GM06990 (cell line): ENCODE results near the gene ADARB2.

Experiments
- DNase-seq: peaks from one replicate; pipeline ENCODE4 v3.0.0-alpha.2; 2011; ENCODE audit not compliant: insufficient read length; ENCODE audit errors: extremely low read depth
- H3K27me3 ChIP-seq: replicated peaks from 2 replicates; pipeline ENCODE4 v1.6.0; 2011; ENCODE audit warnings: low read length; ENCODE audit not compliant: control insufficient read depth, insufficient read depth
- H3K36me3 ChIP-seq: 2 replicates; pipeline ENCODE4 v1.5.1; 2011; ENCODE audit warnings: low read length; ENCODE audit not compliant: control insufficient read depth, insufficient read depth
- H3K4me3 ChIP-seq: replicated peaks from 2 replicates; pipeline ENCODE4 v1.5.1; 2011; ENCODE audit warnings: low read depth, mild to moderate bottlenecking, control low read depth, low read length
- TF ChIP-seq, protein P1 (sequence below): IDR thresholded peaks from 2 replicates; pipeline ENCODE4 v1.5.1; 2011; ENCODE audit warnings: low read length, control low read depth, mild to moderate bottlenecking, inconsistent platforms; ENCODE audit not compliant: insufficient read depth, poor library complexity, severe bottlenecking

Gene ADARB2

DNA sequence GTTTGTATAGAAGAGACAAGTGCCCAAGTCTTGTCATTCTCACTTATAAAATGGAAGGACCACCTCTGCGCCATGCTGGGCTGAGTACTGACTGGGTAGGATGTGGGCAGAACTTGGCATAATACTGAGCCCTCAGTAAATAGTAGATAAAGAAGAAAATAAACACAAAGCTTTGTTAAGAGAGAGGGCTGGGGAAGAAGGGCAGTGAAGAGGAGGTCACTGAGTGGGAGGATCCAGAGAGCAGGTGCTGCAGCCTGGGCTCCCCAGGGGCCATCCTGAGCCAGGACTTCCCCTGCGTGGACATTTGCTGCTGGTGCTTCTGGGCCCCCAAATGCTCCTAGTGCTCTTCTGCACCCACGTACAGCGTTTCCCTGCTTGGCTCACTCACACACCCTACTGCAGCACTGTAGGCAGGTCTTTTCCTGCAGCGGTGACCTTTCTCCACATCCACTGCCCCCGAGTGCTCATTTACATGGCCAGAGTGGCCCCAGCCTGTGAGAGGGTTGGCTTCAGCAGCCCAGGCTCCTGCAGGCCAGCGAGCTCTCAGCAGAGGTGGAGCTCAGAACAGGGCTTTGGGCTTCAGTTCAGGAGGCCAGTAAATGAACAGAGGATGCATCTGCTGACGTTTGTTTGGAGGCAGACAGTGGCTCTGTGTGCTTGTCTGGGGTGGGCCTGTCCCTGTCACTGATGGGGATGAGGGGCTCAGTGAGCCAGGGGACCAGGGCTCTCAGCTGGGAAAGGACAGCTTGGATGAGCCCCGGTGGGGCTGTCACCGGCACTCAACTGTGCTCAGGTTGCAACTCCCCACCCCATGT, 164.6 kb downstream of the ADARB2 start:
- no peak for DNase-seq
- Histone ChIP-seq H3K4me3 (no peak overlapping the region), H3K27me3 (no peaks in the 10 kb centered on the region), H3K36me3 (no peaks in the 10 kb centered on the region)
- TF ChIP-seq, protein P1, sequence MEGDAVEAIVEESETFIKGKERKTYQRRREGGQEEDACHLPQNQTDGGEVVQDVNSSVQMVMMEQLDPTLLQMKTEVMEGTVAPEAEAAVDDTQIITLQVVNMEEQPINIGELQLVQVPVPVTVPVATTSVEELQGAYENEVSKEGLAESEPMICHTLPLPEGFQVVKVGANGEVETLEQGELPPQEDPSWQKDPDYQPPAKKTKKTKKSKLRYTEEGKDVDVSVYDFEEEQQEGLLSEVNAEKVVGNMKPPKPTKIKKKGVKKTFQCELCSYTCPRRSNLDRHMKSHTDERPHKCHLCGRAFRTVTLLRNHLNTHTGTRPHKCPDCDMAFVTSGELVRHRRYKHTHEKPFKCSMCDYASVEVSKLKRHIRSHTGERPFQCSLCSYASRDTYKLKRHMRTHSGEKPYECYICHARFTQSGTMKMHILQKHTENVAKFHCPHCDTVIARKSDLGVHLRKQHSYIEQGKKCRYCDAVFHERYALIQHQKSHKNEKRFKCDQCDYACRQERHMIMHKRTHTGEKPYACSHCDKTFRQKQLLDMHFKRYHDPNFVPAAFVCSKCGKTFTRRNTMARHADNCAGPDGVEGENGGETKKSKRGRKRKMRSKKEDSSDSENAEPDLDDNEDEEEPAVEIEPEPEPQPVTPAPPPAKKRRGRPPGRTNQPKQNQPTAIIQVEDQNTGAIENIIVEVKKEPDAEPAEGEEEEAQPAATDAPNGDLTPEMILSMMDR, result no peak

DNA sequence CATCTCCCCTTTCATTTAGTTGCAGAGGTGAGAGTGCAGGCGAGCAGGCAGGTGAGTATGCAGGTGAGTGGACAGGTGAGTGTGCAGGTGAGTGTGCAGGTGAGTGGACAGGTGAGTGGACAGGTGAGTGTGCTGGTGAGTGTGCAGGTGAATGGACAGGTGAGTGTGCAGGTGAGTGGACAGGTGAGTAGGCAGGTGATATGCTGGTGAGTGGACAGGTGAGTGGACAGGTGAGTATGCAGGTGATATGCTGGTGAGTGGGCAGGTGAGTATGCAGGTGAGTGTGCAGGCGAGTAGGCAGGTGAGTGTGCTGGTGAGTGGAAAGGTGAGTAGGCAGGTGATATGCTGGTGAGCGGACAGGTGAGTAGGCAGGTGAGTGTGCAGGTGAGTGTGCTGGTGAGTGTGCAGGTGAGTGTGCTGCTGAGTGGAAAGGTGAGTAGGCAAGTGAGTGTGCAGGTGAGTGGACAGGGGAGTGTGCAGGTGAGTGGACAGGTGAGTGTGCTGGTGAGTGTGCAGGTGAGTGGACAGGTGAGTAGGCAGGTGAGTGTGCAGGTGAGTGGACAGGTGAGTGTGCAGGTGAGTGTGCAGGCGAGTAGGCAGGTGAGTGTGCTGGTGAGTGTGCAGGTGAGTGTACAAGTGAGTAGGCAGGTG, 165.6 kb downstream of the ADARB2 start:
- TF ChIP-seq, protein P1, result no peak
- Histone ChIP-seq H3K27me3 (no peaks in the 10 kb centered on the region), H3K36me3 (no peaks in the 10 kb centered on the region), H3K4me3 (no peak overlapping the region)
- DNase-seq, result no peak

GRCh38 chr10:1570416-1571051, 166.8 kb downstream of the ADARB2 start:
- Histone ChIP-seq H3K36me3 (no peaks in the 10 kb centered on the region), H3K27me3 (no peaks in the 10 kb centered on the region), H3K4me3 (no peak overlapping the region)
- DNase-seq, result no peak
- TF ChIP-seq, protein P1, result no peak

DNA sequence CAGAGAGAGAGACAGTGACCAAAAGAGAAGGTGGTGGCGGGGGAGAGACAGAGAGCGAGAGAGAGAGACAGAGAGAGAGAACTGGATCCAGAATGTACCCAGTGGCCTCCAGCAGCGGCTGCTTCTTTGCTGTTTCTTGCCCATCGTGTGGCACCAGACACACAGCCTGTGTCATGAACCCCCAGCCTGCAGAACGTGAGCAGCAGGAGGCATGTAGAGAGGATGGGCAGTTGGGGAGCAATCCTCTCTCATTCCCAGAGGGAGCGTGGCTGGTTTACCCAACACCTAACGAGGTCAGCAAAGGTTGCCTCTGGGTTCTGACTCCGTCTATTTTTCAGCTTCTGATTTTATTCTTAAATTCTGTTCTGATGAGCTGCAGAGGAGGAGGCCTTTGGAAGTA, 168.1 kb downstream of the ADARB2 start:
- TF ChIP-seq, protein P1, result no peak
- Histone ChIP-seq H3K27me3 (no peaks in the 10 kb centered on the region), H3K4me3 (no peak overlapping the region), H3K36me3 (no peaks in the 10 kb centered on the region)
- DNase-seq, result no peak

DNA sequence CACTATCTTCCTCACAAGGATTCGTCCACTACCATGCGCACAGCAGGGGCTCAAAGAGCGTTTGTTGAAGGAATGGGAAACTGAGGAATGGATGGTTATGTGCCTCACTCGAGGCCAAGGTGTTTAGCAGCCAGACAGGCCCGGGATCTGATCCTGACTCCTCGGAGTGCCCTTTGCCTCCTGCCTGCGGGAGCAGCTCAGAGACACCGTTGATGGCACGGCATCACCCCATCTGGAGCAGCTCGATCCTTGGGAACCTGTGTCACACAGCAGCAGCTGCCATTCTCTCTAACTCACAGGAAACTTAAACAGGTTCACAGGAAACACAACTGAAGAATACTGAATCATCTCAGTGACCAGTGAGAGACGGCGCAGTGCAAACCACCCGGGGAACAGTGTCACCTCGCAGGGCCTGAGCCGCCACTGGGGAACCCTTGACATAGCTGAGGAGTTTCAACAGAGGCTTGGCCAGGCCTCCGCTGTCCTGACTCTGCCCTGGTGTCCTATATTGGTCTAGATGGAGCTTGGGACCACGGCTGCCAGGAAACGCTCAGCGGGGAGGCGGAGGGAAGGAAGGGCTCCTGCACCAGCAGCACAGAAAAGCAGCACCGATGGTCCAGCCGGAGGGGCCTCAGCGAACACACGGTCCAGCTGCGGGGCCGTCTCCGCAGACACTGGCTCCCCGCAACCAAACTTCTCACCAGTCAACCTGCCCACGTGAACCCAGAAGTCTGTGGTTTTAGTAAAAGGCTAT, 169.4 kb downstream of the ADARB2 start:
- H3K4me3 ChIP-seq, result no peak overlapping the region
- no peaks in the 10 kb centered on the region for H3K27me3 ChIP-seq
- DNase-seq, result no peak
- no peaks in the 10 kb centered on the region for H3K36me3 ChIP-seq
- TF ChIP-seq, protein P1, result no peak
